ENCODE data around the gene FAM98B. TPM values are rescaled to one million over a fixed set of nuclear protein-coding genes. Genes with fewer than 3 reads are reported as not detected.
A peak's percentile ranks its signal among the peaks of the same experiment; 100 is the strongest.

The FAM98B gene
- total RNA-seq, 1 experiment from 2014 or later, result 50.0 TPM

- no CpG with 5 or more reads among the region's 4 CpGs for WGBS (ENCODE audit: extremely low coverage, insufficient read length, low lambda C conversion rate)
- H3K9me3 Mint-ChIP-seq, result no peaks in the 10 kb centered on the region
- no peak overlapping the region for H2BK120ac ChIP-seq (ENCODE audit: low read depth, low read length, poor library complexity, severe bottlenecking)
Observed at GRCh38 chr15:38455092-38455491, 1.2 kb downstream of the FAM98B start.

More at GRCh38 chr15:38455092-38455491, 1.2 kb downstream of the FAM98B start:
- H3K4me1 ChIP-seq (ENCODE audit: insufficient read depth, low read length), result no peaks in the 10 kb centered on the region; the same call in 1 of the 2 replicates
- H4K5ac ChIP-seq (ENCODE audit: insufficient read length, low read depth, low read length), result no peak overlapping the region
- DNase-seq, result no peak
- H2BK20ac ChIP-seq (ENCODE audit: low read depth, low read length, poor library complexity, severe bottlenecking), result no peak overlapping the region
- H3K23ac ChIP-seq (ENCODE audit: insufficient read length, low read depth, low read length), result no peak overlapping the region
- H3T11ph ChIP-seq (ENCODE audit: low read length), result no peak overlapping the region
- H2BK5ac ChIP-seq (ENCODE audit: insufficient read length, low read length), result no peak overlapping the region
- H3K36me3 Mint-ChIP-seq (ENCODE audit: insufficient read depth in 1 of 3, low read depth in 3 of 3), result peaks cover 3 to 5% (median 5%) of the 10 kb centered on the region in 3 experiments; a peak in 2 of 7 replicates
- H3K4me1 Mint-ChIP-seq, result peaks cover 6 to 8% of the 10 kb centered on the region in 2 experiments
- H3K4ac ChIP-seq (ENCODE audit: low read depth, low read length), result no peak overlapping the region
- peaks cover 1% of the 10 kb centered on the region; the same call in 1 of the 2 replicates for H3K27me3 Mint-ChIP-seq (ENCODE audit: low read depth)
- H3K4me3 Mint-ChIP-seq, result peak overlapping the region; percentile 91 to 98
- H3K4me2 ChIP-seq (ENCODE audit: insufficient read depth, insufficient read length, low read length), result peak overlapping the region; percentile 81
- H3K9me3 ChIP-seq (ENCODE audit: control insufficient read depth, low read depth, low read length), result no peaks in the 10 kb centered on the region
- peak overlapping the region; percentile 96 for H3K9ac ChIP-seq (ENCODE audit: extremely low read depth, insufficient read length, low read length)
- no peak overlapping the region for H4K91ac ChIP-seq (ENCODE audit: insufficient read length, low read depth, low read length)
- H3K79me1 ChIP-seq (ENCODE audit: insufficient read depth, low read depth, low read length, poor library complexity, severe bottlenecking), result peaks cover 23% of the 10 kb centered on the region
- no peak overlapping the region for H3K14ac ChIP-seq (ENCODE audit: insufficient read depth, low read length)
- H4K20me1 ChIP-seq (ENCODE audit: control insufficient read depth, insufficient read depth, insufficient read length), result peaks cover 2% of the 10 kb centered on the region
- H3K23me2 ChIP-seq (ENCODE audit: insufficient read length, low read depth, low read length, poor library complexity, severe bottlenecking), result peaks cover 5% of the 10 kb centered on the region
- H3K56ac ChIP-seq (ENCODE audit: insufficient read length, low read depth, low read length), result no peak overlapping the region
- H3K27ac ChIP-seq (ENCODE audit: insufficient read length, low read depth, low read length), result peak overlapping the region; percentile 84
- H2AK5ac ChIP-seq (ENCODE audit: insufficient read length, low read length), result no peak overlapping the region
- no peak overlapping the region for H3K18ac ChIP-seq (ENCODE audit: insufficient read length, low read depth, low read length)
- no peak overlapping the region for H4K8ac ChIP-seq (replicated peaks; ENCODE audit: insufficient read length, low read depth, low read length)
- no peaks in the 10 kb centered on the region for H3K27me3 ChIP-seq (ENCODE audit: insufficient read depth, low read length)
- H2BK12ac ChIP-seq (ENCODE audit: insufficient read length, low read depth, low read length), result no peak overlapping the region
- no peak overlapping the region for H2AFZ ChIP-seq (ENCODE audit: low read length)
- H3K27ac Mint-ChIP-seq, result peak overlapping the region; percentile 98 to 99 (median 99)
- no peak for TF ChIP-seq CTCF (conservative IDR thresholded peaks at IDR 0.05)
- H3K79me2 ChIP-seq (ENCODE audit: insufficient read depth, low read length), result peaks cover 37% of the 10 kb centered on the region
- H2BK15ac ChIP-seq (ENCODE audit: low read depth, low read length), result no peak overlapping the region

All from H9 (cell line).